Posterior vena cava (tissue), 2 donors: ENCODE measurements around the gene IRX1. TPM values are rescaled to one million over a fixed set of nuclear protein-coding genes. Genes with fewer than 3 reads are reported as not detected.

ENCODE experiments used
- DNase-seq: peaks from one replicate; pipeline ENCODE4 v3.0.0-alpha.2; 2020; ENCODE audit warnings: low spot score
- intact Hi-C, 2 donors: fragments of 100-400 bp; cut with DNase I; formaldehyde crosslinking; loops; one replicate each; pipeline versions ENCODE4 v1.14.1 to v1.14.2; 2022 to 2023
- total RNA-seq, 2 donors: library from RNA; stranded (reverse); fragmentation: NEBNext Ultra II Directional; extraction: Animal tissue kit (Norgen Biotek cat#: 25700); gene quantifications; one replicate each; pipeline ENCODE4 v1.2.1, GENCODE V29; 2021
- donor health status: DM: yes; HTN: yes; CAD: no.
- donor health status: DM: yes; HTN: yes; CAD: no.

Gene IRX1
- total RNA-seq, 2 donors from 2014 or later, result 0.14 TPM; not detected in 1

DNA sequence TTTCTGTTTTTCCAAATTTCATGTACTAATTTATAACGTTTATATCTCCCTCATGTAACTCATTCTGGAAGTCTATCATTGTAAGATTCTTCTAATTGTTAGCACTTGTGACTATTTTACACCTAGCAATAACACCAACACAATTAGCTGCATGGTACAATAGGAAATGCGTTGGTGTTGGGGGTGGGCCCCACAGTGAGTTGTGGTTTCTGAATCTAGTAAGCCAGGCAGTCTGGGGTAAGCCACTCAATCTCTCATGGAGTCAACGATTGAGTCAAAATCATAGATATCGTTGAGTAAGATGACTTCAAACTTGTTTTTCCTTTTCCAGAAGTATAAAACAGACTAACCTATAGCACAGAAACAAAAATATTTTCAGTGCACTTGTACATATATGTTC is 30.0 kb downstream of the IRX1 start:
- intact Hi-C loops, result no loop called here
- no peak for DNase-seq

DNA sequence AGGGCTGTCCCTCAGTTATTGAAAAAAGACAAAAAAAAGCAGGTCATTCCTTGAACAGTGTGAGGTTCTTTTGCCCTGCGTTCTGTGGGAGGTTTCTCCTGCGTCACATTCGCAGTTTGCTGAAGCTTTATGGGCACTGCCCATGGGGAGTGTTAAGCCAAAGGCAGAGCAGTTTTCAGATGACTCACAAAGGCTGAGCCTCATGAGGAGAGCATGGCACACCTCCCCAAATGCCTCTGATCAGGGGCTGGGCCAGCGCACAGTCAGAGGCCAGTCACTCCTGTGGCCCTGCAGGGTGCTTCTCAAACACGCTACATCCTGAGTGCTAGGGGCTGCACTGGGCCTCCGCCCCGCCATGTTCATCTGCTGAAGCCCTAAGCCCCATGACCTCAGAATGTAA is 38.4 kb downstream of the IRX1 start:
- no peak for DNase-seq
- intact Hi-C loops, result no loop called here

DNA sequence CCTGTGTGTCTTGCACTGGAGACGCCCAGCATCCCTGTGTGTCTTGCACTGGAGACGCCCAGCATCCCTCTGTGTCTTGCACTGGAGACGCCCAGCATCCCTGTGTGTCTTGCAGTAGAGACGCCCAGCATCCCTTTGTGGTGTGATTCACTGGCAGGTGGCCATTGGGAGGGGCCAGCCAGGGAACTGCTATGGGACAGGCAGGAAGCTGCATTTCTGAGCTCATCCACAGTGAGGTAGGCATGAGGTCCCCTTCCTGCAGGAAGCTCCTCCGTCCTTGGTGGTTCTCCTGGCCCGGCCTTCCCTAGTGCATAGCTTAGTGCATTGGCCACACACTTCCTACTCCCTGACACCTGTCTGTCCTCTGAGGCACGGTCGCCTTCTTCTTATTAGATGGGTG is 43.5 kb downstream of the IRX1 start:
- intact Hi-C loops, result no loop called here
- DNase-seq, result no peak

DNA sequence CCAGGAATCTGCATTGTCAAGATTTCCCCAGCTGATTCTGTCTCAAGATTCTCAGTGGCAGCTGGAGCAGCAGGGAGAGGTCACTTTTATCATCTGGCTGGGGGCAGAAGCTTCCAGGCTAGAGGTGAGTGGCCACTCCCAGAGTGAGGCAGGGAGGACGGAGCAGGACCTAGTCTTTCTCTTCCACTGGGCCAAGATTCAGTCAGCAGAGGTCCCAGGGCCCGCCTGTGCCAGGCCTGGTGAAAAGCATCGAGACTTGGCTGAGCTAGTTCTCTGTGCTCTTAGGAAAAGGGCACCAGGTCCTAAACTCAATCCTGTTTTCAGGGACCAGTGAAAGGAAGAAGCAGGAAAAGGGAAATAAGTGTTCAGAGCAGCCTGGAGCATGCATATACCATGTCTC is 46.6 kb downstream of the IRX1 start:
- DNase-seq, result no peak
- intact Hi-C loops, result no loop called here

DNA sequence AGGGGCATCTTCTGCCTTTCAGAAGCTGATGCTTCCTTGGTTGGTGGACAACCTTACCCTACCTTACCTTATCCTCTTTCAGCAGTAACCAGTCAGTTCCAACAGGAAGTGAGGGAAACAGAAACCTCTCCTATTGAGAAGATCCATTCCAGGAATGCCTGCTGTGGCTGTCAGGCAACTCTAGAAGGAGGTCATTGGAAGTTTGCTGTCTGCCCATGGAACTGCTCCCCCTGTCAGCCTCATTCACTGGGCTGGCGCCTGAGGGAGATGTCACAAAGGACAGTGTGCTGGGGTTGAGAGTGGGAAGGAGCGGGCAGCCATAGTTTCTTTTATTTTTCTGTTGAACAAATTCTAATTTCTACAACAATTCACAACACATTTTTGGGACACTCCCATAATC is 54.7 kb downstream of the IRX1 start:
- intact Hi-C loops, result no loop called here
- no peak for DNase-seq

DNA sequence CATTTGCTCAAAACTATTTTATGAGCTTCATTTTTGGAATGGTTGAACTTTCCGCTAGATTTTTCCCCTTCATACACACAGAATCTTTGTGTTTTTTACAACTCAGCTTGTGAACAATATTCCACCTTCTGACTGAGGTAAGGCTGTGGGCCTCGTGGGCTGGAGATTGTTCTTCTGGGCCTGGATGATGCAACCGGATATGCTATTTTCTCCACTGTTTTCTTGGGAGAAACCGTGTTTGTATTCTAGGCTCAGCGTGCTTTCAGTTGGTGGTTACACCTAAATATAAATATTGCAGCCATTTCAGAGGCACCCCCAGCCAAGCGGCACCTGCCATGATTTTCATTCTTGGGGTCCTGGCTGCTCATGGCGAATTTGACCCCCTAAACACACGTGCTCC is 55.2 kb downstream of the IRX1 start:
- intact Hi-C loops, result no loop called here
- no peak for DNase-seq
